Activated CD8-positive, alpha-beta T cell treated with anti-CD3 and anti-CD28 coated beads for 36 hours (primary cell): ENCODE measurements around the gene LYRM9. TPM values are rescaled to one million over a fixed set of nuclear protein-coding genes. Genes with fewer than 3 reads are reported as not detected.
"Not testable (repeated sequence)": the region's sequence is repeated elsewhere in the genome, so short reads cannot be mapped to it uniquely, and the experiment has no call there.

Source experiments
- ATAC-seq: fragments of 200-7000 bp; cut with Tn5 transposase; one replicate; pipeline ENCODE4 v1.10.0; 2021; ENCODE audit warnings: mild to moderate bottlenecking, moderate library complexity
- CTCF ChIA-PET: fragments of 350-600 bp; sonication (Branson Sonifier 250); formaldehyde crosslinking; loops from one replicate; lab custom pipeline; 2021; ENCODE audit warnings: antibody characterized with exemption; lab: Charles Lee
- POLR2A ChIA-PET: fragments of 350-600 bp; sonication (Branson Sonifier 250); formaldehyde crosslinking; loops from one replicate; lab custom pipeline; 2021; ENCODE audit warnings: antibody characterized with exemption; lab: Charles Lee
- DNase-seq: peaks from one replicate; pipeline ENCODE4 v3.0.0-alpha.2; 2020
- H3K27ac Mint-ChIP-seq: one replicate; pipeline ENCODE4 v1.8.0; 2021; ENCODE audit warnings: mild to moderate bottlenecking, mixed read lengths
- H3K27me3 Mint-ChIP-seq: one replicate; pipeline ENCODE4 v1.8.0; 2021; ENCODE audit warnings: mixed read lengths
- H3K36me3 Mint-ChIP-seq: one replicate; pipeline ENCODE4 v1.8.0; 2021; ENCODE audit warnings: low read depth, mixed read lengths
- H3K4me1 Mint-ChIP-seq: one replicate; pipeline ENCODE4 v1.8.0; 2021; ENCODE audit warnings: low read depth, mixed read lengths
- H3K4me3 Mint-ChIP-seq: one replicate; pipeline ENCODE4 v1.8.0; 2021; ENCODE audit warnings: mild to moderate bottlenecking, moderate library complexity, mixed read lengths
- H3K9me3 Mint-ChIP-seq: one replicate; pipeline ENCODE4 v1.8.0; 2021; ENCODE audit warnings: mixed read lengths
- intact Hi-C: fragments of 100-400 bp; cut with micrococcal nuclease; formaldehyde crosslinking; loops from one replicate; pipeline ENCODE4 v1.10.0; 2022
- total RNA-seq, 2 experiments: library from RNA; stranded (reverse); gene quantifications; one replicate each; pipeline ENCODE4 v1.2.3, GENCODE V29; 2021
- TF ChIP-seq, protein P1 (sequence below): fragments of 200-600 bp; IDR thresholded peaks from one replicate; pipeline ENCODE4 v1.8.0; 2022; ENCODE audit warnings: antibody characterized with exemption, mild to moderate bottlenecking

LYRM9 gene
- total RNA-seq, 2 experiments from 2014 or later = 3.1 to 3.5 TPM

DNA sequence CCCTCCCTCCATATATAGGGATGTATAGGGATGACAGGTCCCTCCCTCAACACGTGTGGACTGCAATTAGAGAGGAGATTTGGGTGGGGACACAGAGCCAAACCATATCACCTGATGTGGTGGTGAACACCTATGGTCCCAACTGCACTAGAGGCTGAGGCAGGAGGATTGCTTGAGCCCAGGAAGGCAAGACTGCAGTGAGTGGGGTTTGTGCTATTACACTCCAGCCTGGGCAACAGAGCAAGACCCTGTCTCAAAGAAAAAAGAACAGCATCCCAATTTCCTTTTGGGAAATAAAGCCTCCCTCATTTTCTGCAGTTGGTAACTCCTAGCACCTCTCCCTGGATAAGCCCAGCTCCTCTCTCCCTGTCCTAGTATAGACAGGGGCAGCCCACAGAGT is 23.8 kb upstream of the LYRM9 start:
- CTCF ChIA-PET = no interaction called here
- H3K27me3 Mint-ChIP-seq = peaks cover 2% of the 10 kb centered on the region
- TF ChIP-seq, protein P1, sequence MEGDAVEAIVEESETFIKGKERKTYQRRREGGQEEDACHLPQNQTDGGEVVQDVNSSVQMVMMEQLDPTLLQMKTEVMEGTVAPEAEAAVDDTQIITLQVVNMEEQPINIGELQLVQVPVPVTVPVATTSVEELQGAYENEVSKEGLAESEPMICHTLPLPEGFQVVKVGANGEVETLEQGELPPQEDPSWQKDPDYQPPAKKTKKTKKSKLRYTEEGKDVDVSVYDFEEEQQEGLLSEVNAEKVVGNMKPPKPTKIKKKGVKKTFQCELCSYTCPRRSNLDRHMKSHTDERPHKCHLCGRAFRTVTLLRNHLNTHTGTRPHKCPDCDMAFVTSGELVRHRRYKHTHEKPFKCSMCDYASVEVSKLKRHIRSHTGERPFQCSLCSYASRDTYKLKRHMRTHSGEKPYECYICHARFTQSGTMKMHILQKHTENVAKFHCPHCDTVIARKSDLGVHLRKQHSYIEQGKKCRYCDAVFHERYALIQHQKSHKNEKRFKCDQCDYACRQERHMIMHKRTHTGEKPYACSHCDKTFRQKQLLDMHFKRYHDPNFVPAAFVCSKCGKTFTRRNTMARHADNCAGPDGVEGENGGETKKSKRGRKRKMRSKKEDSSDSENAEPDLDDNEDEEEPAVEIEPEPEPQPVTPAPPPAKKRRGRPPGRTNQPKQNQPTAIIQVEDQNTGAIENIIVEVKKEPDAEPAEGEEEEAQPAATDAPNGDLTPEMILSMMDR = no peak
- H3K4me1 Mint-ChIP-seq = no peaks in the 10 kb centered on the region
- intact Hi-C loops = no loop called here
- H3K27ac Mint-ChIP-seq = no peak overlapping the region
- POLR2A ChIA-PET = interaction anchor here (0.6 kb wide), 1 partner anchor 22 kb away, joined by 3 read pairs; no protein-coding TSS in a partner anchor
- ATAC-seq (no peak), DNase-seq (no peak)
- H3K9me3 Mint-ChIP-seq = no peaks in the 10 kb centered on the region
- no peak overlapping the region for H3K4me3 Mint-ChIP-seq
- H3K36me3 Mint-ChIP-seq = no peaks in the 10 kb centered on the region

DNA sequence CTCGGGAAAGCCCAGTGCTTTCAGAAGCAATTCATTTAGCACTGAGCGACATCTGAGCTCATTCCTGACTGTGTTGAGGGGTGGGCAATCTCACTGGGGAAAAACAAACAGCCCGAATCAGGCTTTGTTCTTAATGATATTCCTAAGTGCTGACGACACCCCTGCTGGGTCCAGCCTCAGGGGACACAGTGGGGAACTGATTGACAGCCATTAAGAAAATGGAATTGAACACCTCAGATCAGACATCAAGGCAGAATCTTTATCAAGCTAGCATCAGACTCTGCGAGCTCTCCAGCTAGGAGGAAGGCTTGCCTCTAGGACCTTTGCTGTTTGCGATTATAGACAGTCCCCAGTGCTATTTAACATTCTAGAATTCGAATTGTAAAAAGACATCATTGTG is 22.5 kb upstream of the LYRM9 start:
- H3K27ac Mint-ChIP-seq = no peak overlapping the region
- H3K9me3 Mint-ChIP-seq = no peaks in the 10 kb centered on the region
- CTCF ChIA-PET = no interaction called here
- DNase-seq (no peak), ATAC-seq (no peak)
- no peak overlapping the region for H3K4me3 Mint-ChIP-seq
- peaks cover 2% of the 10 kb centered on the region for H3K27me3 Mint-ChIP-seq
- intact Hi-C loops = no loop called here
- H3K36me3 Mint-ChIP-seq = no peaks in the 10 kb centered on the region
- POLR2A ChIA-PET = no interaction called here
- TF ChIP-seq, protein P1 = no peak
- no peaks in the 10 kb centered on the region for H3K4me1 Mint-ChIP-seq

DNA sequence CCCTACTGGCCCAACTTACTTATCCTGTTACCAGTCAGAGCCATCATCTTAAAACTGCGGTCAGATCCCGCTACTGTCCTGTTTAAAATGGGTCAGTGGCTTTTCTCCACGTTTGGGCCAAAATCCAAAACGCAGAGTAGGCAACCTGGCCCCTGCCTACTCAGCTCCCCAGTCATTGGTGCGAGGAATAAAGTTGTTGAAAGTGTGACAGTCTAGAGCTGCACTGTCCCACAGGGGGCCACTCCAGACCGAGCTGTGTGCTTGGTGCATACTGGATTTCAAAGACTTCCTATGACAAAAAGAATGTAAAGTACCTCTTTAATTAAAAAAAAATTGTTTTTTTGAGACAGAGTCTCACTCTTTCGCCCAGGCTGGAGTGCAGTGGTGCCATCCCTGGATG is 21.2 kb upstream of the LYRM9 start:
- H3K4me1 Mint-ChIP-seq = no peaks in the 10 kb centered on the region
- POLR2A ChIA-PET = no interaction called here
- TF ChIP-seq, protein P1 = no peak
- DNase-seq = no peak
- H3K36me3 Mint-ChIP-seq = no peaks in the 10 kb centered on the region
- H3K4me3 Mint-ChIP-seq = no peak overlapping the region
- no peaks in the 10 kb centered on the region for H3K9me3 Mint-ChIP-seq
- CTCF ChIA-PET = no interaction called here
- H3K27me3 Mint-ChIP-seq = peaks cover 2% of the 10 kb centered on the region
- no peak overlapping the region for H3K27ac Mint-ChIP-seq
- intact Hi-C loops = no loop called here
- no peak for ATAC-seq

DNA sequence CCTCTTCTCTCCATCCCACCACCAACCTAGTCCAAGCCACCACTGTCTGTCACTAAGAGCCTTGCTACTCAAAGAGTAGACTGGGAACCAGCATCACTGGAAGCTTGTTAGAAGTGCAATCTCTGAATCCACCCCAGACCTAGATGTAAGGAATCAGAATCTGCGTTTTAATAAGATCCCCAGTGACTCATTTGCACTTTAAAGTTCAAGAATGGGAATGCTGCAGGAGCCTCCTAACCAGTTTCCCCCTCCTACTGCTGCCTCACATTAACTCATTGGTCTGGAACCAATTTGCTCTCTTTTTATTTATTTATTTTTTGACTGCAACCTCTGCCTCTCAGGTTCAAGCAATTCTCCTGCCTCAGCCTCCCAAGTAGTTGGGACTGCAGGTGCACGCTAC is 19.8 kb upstream of the LYRM9 start:
- Mint-ChIP-seq H3K4me3 (no peak overlapping the region), H3K27ac (no peak overlapping the region), H3K9me3 (no peaks in the 10 kb centered on the region), H3K36me3 (no peaks in the 10 kb centered on the region), H3K4me1 (no peaks in the 10 kb centered on the region), H3K27me3 (peaks cover 2% of the 10 kb centered on the region)
- POLR2A ChIA-PET = no interaction called here
- DNase-seq (no peak), ATAC-seq (no peak)
- intact Hi-C loops = no loop called here
- CTCF ChIA-PET = no interaction called here
- TF ChIP-seq, protein P1 = no peak

DNA sequence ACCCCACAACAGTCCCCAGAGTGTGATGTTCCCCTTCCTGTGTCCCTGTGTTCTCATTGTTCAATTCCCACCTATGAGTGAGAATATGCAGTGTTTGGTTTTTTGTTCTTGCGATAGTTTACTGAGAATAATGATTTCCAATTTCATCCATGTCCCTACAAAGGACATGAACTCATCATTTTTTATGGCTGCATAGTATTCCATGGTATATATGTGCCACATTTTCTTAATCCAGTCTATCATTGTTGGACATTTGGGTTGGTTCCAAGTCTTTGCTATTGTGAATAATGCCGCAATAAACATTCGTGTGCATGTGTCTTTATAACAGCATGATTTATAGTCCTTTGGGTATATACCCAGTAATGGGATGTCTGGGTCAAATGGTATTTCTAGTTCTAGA is 19.1 kb upstream of the LYRM9 start:
- H3K27ac Mint-ChIP-seq, DNase-seq, H3K9me3 Mint-ChIP-seq, CTCF ChIA-PET, H3K36me3 Mint-ChIP-seq, POLR2A ChIA-PET, H3K27me3 Mint-ChIP-seq, H3K4me1 Mint-ChIP-seq, ATAC-seq, intact Hi-C loops, H3K4me3 Mint-ChIP-seq: not testable (repeated sequence)
